GM12878 (cell line): ENCODE results near the gene TRIM37. TPM values are rescaled to one million over a fixed set of nuclear protein-coding genes. Genes with fewer than 3 reads are reported as not detected.
A peak's percentile ranks its signal among the peaks of the same experiment; 100 is the strongest.

Source experiments
- ATAC-seq: fragments of 200-7000 bp; cut with Tn5 transposase; 3 replicates; pipeline ENCODE4 v1.9.1; 2020; ENCODE audit warnings: mild to moderate bottlenecking, moderate library complexity
- BruUV-seq: library from RNA; stranded (reverse); fragments of 400-500 nt; replicated peaks from 2 replicates; lab custom pipeline; 2021; lab: Mats Ljungman, UMichigan
- CTCF ChIA-PET: fragments of 300-600 bp; sonication (Branson Sonifier 250); formaldehyde crosslinking; extraction: SDS; loops from one replicate; lab custom pipeline; 2021; ENCODE audit warnings: inconsistent platforms; lab: Yijun Ruan, JAX
- POLR2A ChIA-PET: fragments of 350-600 bp; formaldehyde crosslinking; extraction: SDS; loops from one replicate; lab custom pipeline; 2021; ENCODE audit warnings: inconsistent platforms; lab: Charles Lee
- RAD21 ChIA-PET: fragments of 300-600 bp; sonication (Branson Sonifier 250); formaldehyde crosslinking; loops from one replicate; lab custom pipeline; 2023; ENCODE audit warnings: antibody characterized with exemption; ENCODE audit not compliant: unreplicated experiment; lab: Charles Lee
- SMC1A ChIA-PET: fragments of 300-600 bp; sonication (Branson Sonifier 250); formaldehyde crosslinking; loops from one replicate; lab custom pipeline; 2023; ENCODE audit not compliant: unreplicated experiment, uncharacterized antibody; lab: Charles Lee
- DNase-seq: peaks from one replicate; pipeline ENCODE4 v3.0.0-alpha.2; 2011; ENCODE audit warnings: low read depth, low spot score
- FAIRE-seq: peaks from 3 replicates; lab custom pipeline; 2011; peaks lifted over from hg19 to GRCh38; lab: Jason Lieb, UNC
- H2AFZ ChIP-seq: 2 replicates; pipeline ENCODE4 v1.6.0; 2011; ENCODE audit warnings: low read depth, low read length, control low read depth; ENCODE audit not compliant: control insufficient read depth
- H3K27ac ChIP-seq: 2 replicates; pipeline ENCODE4 v1.5.1; 2011; ENCODE audit warnings: control low read depth; ENCODE audit not compliant: control insufficient read depth, insufficient read depth
- H3K27me3 ChIP-seq, 2 experiments: replicated peaks in 1 of 2; 2 replicates each; pipeline versions ENCODE4 v1.6.0 to v1.6.1; 2011; ENCODE audit warnings: low read length in 1 of 2; ENCODE audit not compliant: control insufficient read depth in 2 of 2, insufficient read depth in 2 of 2
- H3K36me3 ChIP-seq, 2 experiments: 2 replicates each; pipeline ENCODE4 v1.5.1; 2011; ENCODE audit warnings: low read length in 1 of 2; ENCODE audit not compliant: control insufficient read depth in 2 of 2, insufficient read depth in 2 of 2
- H3K4me1 ChIP-seq: 2 replicates; pipeline ENCODE4 v1.6.1; 2011; ENCODE audit warnings: mild to moderate bottlenecking, low read length, moderate library complexity, mixed read lengths; ENCODE audit not compliant: control insufficient read depth, insufficient read depth
- H3K4me2 ChIP-seq: 2 replicates; pipeline ENCODE4 v1.6.0; 2011; ENCODE audit warnings: control low read depth; ENCODE audit not compliant: control insufficient read depth, insufficient read depth
- H3K4me3 ChIP-seq: fragments of 200-600 bp; sonication (generic); 2 replicates; pipeline ENCODE4 v1.5.1; 2016
- H3K79me2 ChIP-seq: 2 replicates; pipeline ENCODE4 v1.6.0; 2011; ENCODE audit warnings: low read length; ENCODE audit not compliant: control insufficient read depth, insufficient read depth
- H3K9ac ChIP-seq: 2 replicates; pipeline ENCODE4 v1.8.0; 2011; ENCODE audit warnings: low read length, control low read depth, mixed read lengths; ENCODE audit not compliant: control insufficient read depth, insufficient read depth
- H3K9me3 ChIP-seq: replicated peaks from 3 replicates; pipeline ENCODE4 v1.5.1; 2011; ENCODE audit warnings: mild to moderate bottlenecking, low read length; ENCODE audit not compliant: control insufficient read depth, insufficient read depth
- H4K20me1 ChIP-seq: 2 replicates; pipeline ENCODE4 v1.6.0; 2011; ENCODE audit not compliant: control insufficient read depth, insufficient read depth
- IKZF2 ChIP-seq, 2 experiments: fragments of 450-650 bp; IDR thresholded peaks; 2 replicates each; pipeline ENCODE4 v1.6.1; 2017; ENCODE audit warnings: mild to moderate bottlenecking in 2 of 2, moderate library complexity in 2 of 2
- JUNB ChIP-seq: IDR thresholded peaks from 2 replicates; pipeline ENCODE4 v1.6.1; 2016; ENCODE audit warnings: antibody characterized with exemption, mild to moderate bottlenecking
- RB1 ChIP-seq: fragments of 450-650 bp; formaldehyde crosslinking; IDR thresholded peaks from 2 replicates; pipeline ENCODE4 v1.6.1; 2017; ENCODE audit warnings: mild to moderate bottlenecking, borderline replicate concordance
- REST ChIP-seq: IDR thresholded peaks from 2 replicates; pipeline ENCODE4 v1.6.1; 2012; ENCODE audit warnings: mild to moderate bottlenecking, low read depth, low read length
- WGBS: methylation state at CpG from one replicate; pipeline ENCODE4 v1.1.6; 2016; ENCODE audit warnings: low lambda C conversion rate; ENCODE audit not compliant: insufficient replicate concordance, insufficient coverage; ENCODE audit errors: missing lambda C conversion rate; 5-methylcytosine and 5-hydroxymethylcytosine counted together
- in situ Hi-C: fragments of 300-500 bp; cut with MboI; formaldehyde crosslinking; loops from 9 replicates; pipeline ENCODE4 v1.14.3; 2018; ENCODE audit warnings: mixed read lengths
- intact Hi-C: fragments of 100-400 bp; cut with micrococcal nuclease; formaldehyde crosslinking; loops from one replicate; pipeline ENCODE4 v1.14.2; 2022; ENCODE audit not compliant: unreplicated experiment
- polyA plus RNA-seq, 11 experiments: library from polyadenylated mRNA; depleted of rRNA in 4 of 11; unstranded in 6 of 11; stranded (reverse) in 5 of 11; fragments of >200 nt; fragmentation: Nextera tagmentation in 4 of 11; fragmentation: Illumina TruSeq in 1 of 11; extraction: Ambion mirVana in 4 of 11; extraction: Trizol in 1 of 11; gene quantifications; 1 replicate in 1 of 11; 2 replicates in 10 of 11; pipeline versions ENCODE4 v1.2.1 to v1.2.3, GENCODE V29; 2011 to 2016; ENCODE audit warnings: inconsistent platforms in 2 of 11, missing spikeins in 2 of 11, low read depth in 1 of 11
- total RNA-seq, 4 experiments: library from RNA; depleted of rRNA in 3 of 4; stranded (reverse); fragments of >200 nt in 3 of 4; fragmentation: Illumina TruSeq in 1 of 4; extraction: Trizol in 1 of 4; gene quantifications; 2 replicates each; pipeline versions ENCODE4 v1.2.1 to v1.2.3, GENCODE V29; 2013 to 2021

TRIM37 gene
- total and polyA plus RNA-seq, 10 of the 15 experiments (the other 5 are each of a cell fraction or from before 2014, with no cell fraction given), result 4.8 to 20.6 (median 18.1) TPM

GRCh38 chr17:59026176-59026939 lies 80.3 kb downstream of the TRIM37 start:
- Histone ChIP-seq H3K9me3 (no peaks in the 10 kb centered on the region; the same call in 2 of the 3 replicates), H3K27me3 (no peaks in the 10 kb centered on the region), H3K27ac (peak overlapping the region; percentile 6; the same call in 1 of the 2 replicates), H3K36me3 (peaks cover 0 to 2% of the 10 kb centered on the region in 2 experiments; a peak in 3 of 4 replicates), H3K4me2 (no peak overlapping the region), H3K4me3 (no peak overlapping the region), H3K9ac (no peak overlapping the region), H3K79me2 (no peaks in the 10 kb centered on the region), H3K4me1 (peaks cover 7% of the 10 kb centered on the region; the same call in 1 of the 2 replicates), H4K20me1 (no peaks in the 10 kb centered on the region), H2AFZ (no peak overlapping the region)
- no TSS peak for BruUV-seq
- CTCF ChIA-PET, result no interaction called here
- SMC1A ChIA-PET, result interaction anchor here (0.7 to 1.0 kb wide), 2 partner anchors 10 to 411 kb away, joined by 3 read pairs; no protein-coding TSS in a partner anchor
- TF ChIP-seq JUNB (0 out of 2 replicates have a peak, but pooled peaks have one; percentile 15), RB1 (no peak), REST (no peak), IKZF2 (IDR thresholded peaks at IDR 0.05) (peak in 1 of 2 experiments; percentile 19; a peak in 1 of 4 replicates)
- no peak for DNase-seq
- POLR2A ChIA-PET, result no interaction called here
- in situ Hi-C loops, result no loop called here
- WGBS, result 0% methylated on average over 1 of the region's 1 CpG
- no peak for FAIRE-seq
- peak; percentile 42; the same call in 2 of the 3 replicates for ATAC-seq
- RAD21 ChIA-PET, result no interaction called here
- intact Hi-C loops, result no loop called here
